Tibial nerve (tissue), 4 donors: ENCODE results near the gene SF3A1. TPM values are rescaled to one million over a fixed set of nuclear protein-coding genes. Genes with fewer than 3 reads are reported as not detected.

Experiments
- DNase-seq, 2 donors: peaks; one replicate each; pipeline ENCODE4 v3.0.0-alpha.2; 2019; ENCODE audit warnings: low spot score in 2 of 2
- H3K27ac ChIP-seq, 4 donors: fragments of 200-600 bp; sonication (generic) in 3 of 4; one replicate each; pipeline ENCODE4 v1.5.1; 2017 to 2019; ENCODE audit warnings: mild to moderate bottlenecking in 1 of 4
- H3K27me3 ChIP-seq, 2 donors: fragments of 200-600 bp; sonication (generic) in 1 of 2; one replicate each; pipeline versions ENCODE4 v1.5.1 to v1.6.0; 2017 to 2019
- H3K36me3 ChIP-seq, 3 donors: fragments of 200-600 bp; sonication (generic); one replicate each; pipeline ENCODE4 v1.5.1; 2018 to 2019
- H3K4me1 ChIP-seq, 4 donors: fragments of 200-600 bp; sonication (generic) in 3 of 4; one replicate each; pipeline ENCODE4 v1.5.1; 2017 to 2019
- H3K4me3 ChIP-seq, 4 donors: fragments of 200-600 bp; sonication (generic) in 3 of 4; one replicate each; pipeline ENCODE4 v1.5.1; 2017 to 2019; ENCODE audit warnings: mild to moderate bottlenecking in 1 of 4, moderate library complexity in 1 of 4
- H3K9me3 ChIP-seq, 4 donors: fragments of 200-600 bp; sonication (generic) in 3 of 4; one replicate each; pipeline ENCODE4 v1.5.1; 2017 to 2019
- CTCF ChIP-seq, 5 experiments: fragments of 200-600 bp in 3 of 5; fragments of 450-650 bp in 2 of 5; sonication (generic) in 3 of 5; IDR thresholded peaks; one replicate each; pipeline ENCODE4 v1.5.1; 2016 to 2019; ENCODE audit warnings: antibody characterized with exemption in 5 of 5, mild to moderate bottlenecking in 3 of 5, moderate library complexity in 2 of 5
- EP300 ChIP-seq, 2 donors: sonication (generic); formaldehyde crosslinking; IDR thresholded peaks; one replicate each; pipeline ENCODE4 v1.6.1; 2017; ENCODE audit warnings: antibody characterized with exemption in 2 of 2, mild to moderate bottlenecking in 1 of 2
- POLR2A ChIP-seq, 2 donors: fragments of 450-650 bp; IDR thresholded peaks; one replicate each; pipeline ENCODE4 v1.6.1; 2017; ENCODE audit warnings: antibody characterized with exemption in 2 of 2, mild to moderate bottlenecking in 2 of 2, moderate library complexity in 2 of 2
- WGBS, 2 donors: methylation state at CpG; one replicate each; pipeline ENCODE4 v1.1.5; 2018; 5-methylcytosine and 5-hydroxymethylcytosine counted together
- total RNA-seq, 4 donors: library from RNA; depleted of rRNA; stranded (reverse); fragments of >200 nt; gene quantifications; one replicate each; pipeline ENCODE4 v1.1.0, GENCODE V29; 2016

Gene SF3A1
- total RNA-seq, 4 donors from 2014 or later = 76.2 to 98.1 (median 91.7) TPM

DNA sequence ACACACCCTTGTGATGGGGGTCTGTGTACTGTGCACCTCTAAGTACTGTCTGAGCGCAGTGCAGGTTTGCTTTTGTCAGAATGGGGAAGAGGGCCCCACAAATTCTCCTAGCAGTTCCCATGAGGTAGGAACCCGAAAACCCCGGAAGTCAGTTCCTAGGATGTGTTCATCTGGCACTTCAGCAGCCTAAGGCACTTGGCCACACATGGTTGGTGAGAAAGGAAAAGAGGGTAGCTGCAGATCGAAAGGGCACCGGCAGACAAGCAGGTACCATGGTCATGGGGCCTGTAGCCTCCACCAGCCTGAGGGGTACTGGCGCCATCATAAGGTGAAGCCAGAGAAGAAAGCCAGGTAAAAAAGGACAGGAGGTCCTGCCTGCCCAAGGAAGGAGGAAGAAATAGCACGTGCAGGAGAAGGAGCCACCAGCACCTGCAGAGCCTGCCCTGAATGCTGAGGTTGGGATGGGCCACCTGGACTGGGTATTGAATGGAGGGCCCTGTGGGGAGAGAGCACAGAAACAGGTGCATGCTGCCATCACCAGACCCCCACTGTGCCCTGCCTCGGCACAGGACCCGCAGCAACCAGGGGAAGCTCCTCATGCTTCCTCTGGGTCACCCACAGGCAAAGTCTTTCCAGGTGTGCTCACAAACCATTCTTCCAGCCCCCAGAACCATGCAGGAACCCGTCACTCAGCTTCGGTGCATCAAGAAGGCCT is 59.3 kb downstream of the SF3A1 start:
- no peaks in the 10 kb centered on the region for H3K27me3 ChIP-seq
- H3K27ac ChIP-seq = peak overlapping the region in 2 of 4 donors; percentile 16 to 34
- WGBS, 2 donors = 84 to 89% methylated on average over 11 of the region's 11 CpGs
- peaks cover 0 to 74% (median 27%) of the 10 kb centered on the region in 4 donors for H3K4me1 ChIP-seq
- TF ChIP-seq CTCF (IDR thresholded peaks at IDR 0.05) (no peak), EP300 (IDR thresholded peaks at IDR 0.05) (no peak), POLR2A (IDR thresholded peaks at IDR 0.05) (no peak)
- no peak for DNase-seq
- peaks cover 0 to 100% (median 27%) of the 10 kb centered on the region in 3 donors for H3K36me3 ChIP-seq
- H3K4me3 ChIP-seq = no peak overlapping the region
- no peaks in the 10 kb centered on the region for H3K9me3 ChIP-seq

- Histone ChIP-seq H3K4me3 (no peak overlapping the region), H3K27me3 (no peaks in the 10 kb centered on the region), H3K4me1 (peaks cover 0 to 74% (median 27%) of the 10 kb centered on the region in 4 donors), H3K9me3 (no peaks in the 10 kb centered on the region), H3K27ac (peak overlapping the region in 2 of 4 donors; percentile 16 to 34), H3K36me3 (peaks cover 0 to 100% (median 27%) of the 10 kb centered on the region in 3 donors)
- 87 to 89% methylated on average over 3 of the region's 3 CpGs for WGBS, 2 donors
- DNase-seq = no peak
- TF ChIP-seq CTCF (IDR thresholded peaks at IDR 0.05) (no peak), EP300 (IDR thresholded peaks at IDR 0.05) (no peak), POLR2A (IDR thresholded peaks at IDR 0.05) (no peak)
Measured at GRCh38 chr22:30296833-30297232, 59.9 kb downstream of the SF3A1 start.

- WGBS, 2 donors = 92 to 96% methylated on average over 4 of the region's 4 CpGs
- no peak for DNase-seq
- no peak for TF ChIP-seq EP300 (IDR thresholded peaks at IDR 0.05)
- TF ChIP-seq CTCF (IDR thresholded peaks at IDR 0.05) = no peak
- TF ChIP-seq POLR2A (IDR thresholded peaks at IDR 0.05) = no peak
- Histone ChIP-seq H3K36me3 (peaks cover 0 to 96% (median 27%) of the 10 kb centered on the region in 3 donors), H3K9me3 (no peaks in the 10 kb centered on the region), H3K4me3 (no peak overlapping the region), H3K27me3 (no peaks in the 10 kb centered on the region), H3K27ac (peak overlapping the region in 1 of 4 donors; percentile 94), H3K4me1 (peaks cover 4 to 74% (median 27%) of the 10 kb centered on the region in 4 donors)
Measured at GRCh38 chr22:30296324-30296723, 60.4 kb downstream of the SF3A1 start.

GRCh38 chr22:30295576-30295975 is 61.1 kb downstream of the SF3A1 start:
- 52 to 54% methylated on average over 6 to 7 of the region's 7 CpGs for WGBS, 2 donors
- Histone ChIP-seq H3K27me3 (no peaks in the 10 kb centered on the region), H3K36me3 (peaks cover 0 to 88% (median 27%) of the 10 kb centered on the region in 3 donors), H3K4me1 (peaks cover 7 to 74% (median 28%) of the 10 kb centered on the region in 4 donors), H3K9me3 (no peaks in the 10 kb centered on the region), H3K27ac (peak overlapping the region in 2 of 4 donors; percentile 22 to 94), H3K4me3 (no peak overlapping the region)
- no peak for DNase-seq
- TF ChIP-seq POLR2A (IDR thresholded peaks at IDR 0.05) = no peak
- TF ChIP-seq CTCF (IDR thresholded peaks at IDR 0.05) = no peak
- TF ChIP-seq EP300 (IDR thresholded peaks at IDR 0.05) = no peak

- Histone ChIP-seq H3K4me1 (peaks cover 7 to 74% (median 32%) of the 10 kb centered on the region in 4 donors), H3K27ac (peak overlapping the region in 3 of 4 donors; percentile 20 to 94 (median 22)), H3K4me3 (no peak overlapping the region), H3K9me3 (no peaks in the 10 kb centered on the region), H3K27me3 (no peaks in the 10 kb centered on the region), H3K36me3 (peaks cover 0 to 81% (median 27%) of the 10 kb centered on the region in 3 donors)
- TF ChIP-seq EP300 (IDR thresholded peaks at IDR 0.05) (no peak), POLR2A (IDR thresholded peaks at IDR 0.05) (no peak)
- no peak for DNase-seq
- WGBS, 2 donors = 86 to 93% methylated on average over 9 to 11 of the region's 11 CpGs
Measured at GRCh38 chr22:30294830-30295229, 61.9 kb downstream of the SF3A1 start.
